ENCODE results near the gene STK26.

The STK26 gene

DNA sequence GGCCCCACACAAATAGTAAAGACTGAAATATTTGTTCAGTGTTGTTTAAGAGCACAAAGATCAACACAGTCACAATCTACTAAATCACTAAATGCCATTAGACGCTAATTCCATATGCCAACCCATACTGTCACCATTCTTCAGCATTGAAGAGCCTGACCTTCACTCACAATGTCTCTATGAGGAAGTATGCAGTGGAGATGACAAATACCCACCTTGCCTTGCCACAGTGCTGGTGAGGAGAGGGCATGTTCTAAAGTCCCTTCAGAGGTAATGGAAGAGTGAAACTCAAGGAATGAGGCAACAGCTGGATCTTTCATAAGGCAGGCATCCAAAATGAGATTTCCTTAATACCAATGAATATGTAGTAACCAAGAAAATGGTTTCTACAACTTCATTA is 54.3 kb downstream of the STK26 start:
- TF ChIP-seq, protein P1, sequence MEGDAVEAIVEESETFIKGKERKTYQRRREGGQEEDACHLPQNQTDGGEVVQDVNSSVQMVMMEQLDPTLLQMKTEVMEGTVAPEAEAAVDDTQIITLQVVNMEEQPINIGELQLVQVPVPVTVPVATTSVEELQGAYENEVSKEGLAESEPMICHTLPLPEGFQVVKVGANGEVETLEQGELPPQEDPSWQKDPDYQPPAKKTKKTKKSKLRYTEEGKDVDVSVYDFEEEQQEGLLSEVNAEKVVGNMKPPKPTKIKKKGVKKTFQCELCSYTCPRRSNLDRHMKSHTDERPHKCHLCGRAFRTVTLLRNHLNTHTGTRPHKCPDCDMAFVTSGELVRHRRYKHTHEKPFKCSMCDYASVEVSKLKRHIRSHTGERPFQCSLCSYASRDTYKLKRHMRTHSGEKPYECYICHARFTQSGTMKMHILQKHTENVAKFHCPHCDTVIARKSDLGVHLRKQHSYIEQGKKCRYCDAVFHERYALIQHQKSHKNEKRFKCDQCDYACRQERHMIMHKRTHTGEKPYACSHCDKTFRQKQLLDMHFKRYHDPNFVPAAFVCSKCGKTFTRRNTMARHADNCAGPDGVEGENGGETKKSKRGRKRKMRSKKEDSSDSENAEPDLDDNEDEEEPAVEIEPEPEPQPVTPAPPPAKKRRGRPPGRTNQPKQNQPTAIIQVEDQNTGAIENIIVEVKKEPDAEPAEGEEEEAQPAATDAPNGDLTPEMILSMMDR (IDR thresholded peaks at IDR 0.05; ENCODE audit: borderline replicate concordance, insufficient read depth, low read depth, low read length): no peak
- no peak overlapping the region for H3K4me3 ChIP-seq (ENCODE audit: low read depth, low read length)

DNA sequence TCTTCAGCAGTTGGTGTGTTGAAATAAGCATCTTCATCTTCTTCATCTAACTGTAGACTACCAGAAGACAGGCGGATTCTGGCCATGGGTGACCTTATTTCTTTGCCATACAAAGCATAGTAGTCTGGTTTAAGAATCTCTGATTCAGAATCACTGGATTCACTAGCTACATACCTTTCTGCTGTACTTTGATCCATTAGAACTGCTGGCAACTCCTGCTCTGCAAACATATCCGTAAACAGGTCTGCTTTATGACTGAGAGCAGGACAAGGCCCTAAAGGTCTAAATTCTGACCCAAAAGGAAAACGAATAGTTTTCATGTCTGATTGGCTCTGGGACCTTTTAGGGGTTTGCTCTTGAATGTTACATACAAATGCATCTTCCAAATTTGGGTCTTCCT is 54.8 kb downstream of the STK26 start:
- no peak overlapping the region for H3K4me3 ChIP-seq (ENCODE audit: low read depth, low read length)
- TF ChIP-seq, protein P1 (IDR thresholded peaks at IDR 0.05; ENCODE audit: borderline replicate concordance, insufficient read depth, low read depth, low read length): no peak

DNA sequence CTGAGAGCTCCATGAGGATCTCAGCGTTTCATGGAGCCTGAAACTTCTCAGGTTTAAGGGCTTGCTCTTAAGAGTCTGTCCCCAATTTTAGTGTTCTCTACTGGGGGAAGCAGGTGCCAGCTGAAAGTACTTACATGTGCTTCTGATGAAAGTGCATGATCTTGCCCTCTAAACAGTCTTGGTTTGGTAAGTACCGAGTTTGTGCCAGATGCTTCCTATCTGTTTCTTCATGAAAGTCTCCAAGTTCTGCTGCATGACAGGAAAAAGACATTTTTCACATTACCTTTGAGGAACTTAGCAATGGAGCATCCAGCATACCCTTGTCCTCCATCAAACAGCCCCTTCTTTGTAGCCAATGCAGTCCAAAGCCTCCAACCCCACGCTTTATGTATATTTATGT is 62.7 kb downstream of the STK26 start:
- TF ChIP-seq, protein P1 (IDR thresholded peaks at IDR 0.05; ENCODE audit: borderline replicate concordance, insufficient read depth, low read depth, low read length): no peak

DNA sequence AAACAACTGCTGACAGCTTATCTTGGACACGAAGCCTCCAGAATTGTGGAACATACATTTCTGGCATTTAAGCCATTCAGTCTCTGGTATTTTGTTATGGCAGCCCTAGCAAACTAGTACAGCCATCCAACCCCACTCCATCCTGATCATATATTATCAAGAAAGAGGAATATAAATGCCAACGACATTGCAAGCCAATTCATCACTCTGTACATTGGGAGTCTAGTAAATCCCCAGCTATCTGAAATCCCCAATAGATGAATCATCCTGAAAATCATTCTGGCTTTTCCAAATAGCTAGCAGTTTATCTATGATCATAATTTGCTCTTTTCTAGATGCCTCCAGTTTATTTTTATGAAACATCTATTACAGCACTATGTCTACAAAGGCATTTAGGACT is 63.6 kb downstream of the STK26 start:
- H3K4me3 ChIP-seq (ENCODE audit: low read depth, low read length): no peak overlapping the region
- TF ChIP-seq, protein P1 (IDR thresholded peaks at IDR 0.05; ENCODE audit: borderline replicate concordance, insufficient read depth, low read depth, low read length): no peak

More for the DNA sequence above, 62.7 kb downstream of the STK26 start:
- no peak overlapping the region for H3K4me3 ChIP-seq (ENCODE audit: low read depth, low read length)

DNA sequence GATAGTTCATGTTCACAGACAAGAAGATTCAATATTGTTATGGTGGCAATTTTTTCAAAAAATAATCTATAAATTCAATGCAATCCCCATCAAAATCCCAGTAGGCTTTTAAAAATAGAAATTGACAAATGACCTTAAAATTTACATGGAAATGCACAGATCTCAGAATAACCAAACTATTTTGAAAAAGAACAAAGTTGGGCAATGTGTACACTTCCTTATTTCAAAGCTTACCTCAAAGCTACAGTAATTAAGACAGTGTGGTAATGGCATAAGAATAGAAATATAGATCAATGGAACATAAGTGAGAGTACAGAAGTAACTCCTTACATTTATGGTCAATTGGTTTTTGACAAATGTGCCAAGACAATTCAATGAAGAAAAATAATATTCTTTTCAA is 65.8 kb downstream of the STK26 start:
- TF ChIP-seq, protein P1 (IDR thresholded peaks at IDR 0.05; ENCODE audit: borderline replicate concordance, insufficient read depth, low read depth, low read length): no peak
- H3K4me3 ChIP-seq (ENCODE audit: low read depth, low read length): no peak overlapping the region

DNA sequence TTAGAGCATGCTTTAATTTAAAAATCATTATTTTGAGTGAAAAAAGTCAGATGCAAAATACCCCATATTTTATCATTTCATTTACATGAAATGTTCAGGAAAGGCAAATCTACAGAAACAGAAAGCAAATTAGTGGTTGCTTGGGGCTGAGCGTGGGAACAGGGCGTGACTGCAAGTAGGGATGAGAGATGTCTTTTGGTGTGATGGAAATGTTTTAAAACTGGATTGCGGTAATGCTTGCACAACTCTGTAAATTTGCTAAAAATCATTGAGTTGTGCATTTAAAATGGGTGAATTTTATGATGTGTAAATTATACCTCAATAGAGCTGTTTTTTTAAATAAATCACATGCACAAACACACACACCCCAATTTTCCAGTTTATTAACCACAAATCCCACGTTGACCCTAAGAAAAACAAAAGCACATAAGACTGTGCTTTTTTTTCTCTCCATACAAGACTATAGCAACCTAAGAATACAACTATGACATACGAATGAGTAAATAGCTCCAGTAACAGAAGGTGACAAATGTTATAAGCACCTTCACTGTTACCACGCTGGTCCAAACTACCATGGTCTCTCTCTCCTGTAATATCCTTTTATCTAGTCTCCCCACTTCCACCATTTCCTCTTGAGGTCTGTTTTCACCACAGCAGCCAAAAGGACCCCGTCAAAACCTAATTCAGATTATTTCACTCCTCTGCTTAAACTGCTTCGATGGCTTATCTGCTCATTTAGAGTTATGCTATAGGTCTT is 67.5 kb downstream of the STK26 start:
- TF ChIP-seq, protein P1 (IDR thresholded peaks at IDR 0.05; ENCODE audit: borderline replicate concordance, insufficient read depth, low read depth, low read length): no peak
- H3K4me3 ChIP-seq (ENCODE audit: low read depth, low read length): no peak overlapping the region

DNA sequence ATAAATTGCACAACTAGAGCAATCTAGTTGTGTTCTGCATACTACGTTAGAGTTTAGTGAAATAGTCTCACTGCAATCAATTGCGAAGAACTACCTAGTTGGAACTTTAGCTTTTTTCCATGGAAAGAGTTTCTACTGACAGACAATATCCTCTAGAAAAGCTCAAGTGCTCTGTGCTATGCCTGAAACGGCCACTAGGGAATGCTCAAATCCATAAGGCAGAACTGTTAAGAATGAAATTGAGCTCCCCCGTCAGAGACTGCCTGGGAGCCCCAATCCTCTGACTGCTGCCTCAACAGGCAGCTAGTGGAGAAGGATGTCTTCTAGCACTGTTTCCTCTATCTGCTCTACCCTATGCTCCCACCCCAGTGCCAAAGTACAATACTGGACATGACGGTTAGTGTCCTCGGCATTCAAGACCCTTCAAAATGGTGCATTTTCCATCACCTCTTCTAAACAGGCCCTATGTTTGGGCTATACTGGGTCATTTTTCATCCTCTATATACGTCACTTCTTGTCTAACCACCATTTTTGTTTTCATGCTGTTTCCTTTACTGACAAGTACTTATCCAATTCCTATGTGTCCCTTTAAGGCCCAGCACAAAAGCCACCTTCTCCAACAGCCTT is 69.5 kb downstream of the STK26 start:
- H3K4me3 ChIP-seq (ENCODE audit: low read depth, low read length): no peak overlapping the region
- TF ChIP-seq, protein P1 (IDR thresholded peaks at IDR 0.05; ENCODE audit: borderline replicate concordance, insufficient read depth, low read depth, low read length): peak; percentile 79
